A549 treated with Hydrocortisone at 1 μM for 4 hours (cell line): ENCODE data around the gene SLAMF1. TPM values are rescaled to one million over a fixed set of nuclear protein-coding genes. Genes with fewer than 3 reads are reported as not detected.

Source experiments
- total RNA-seq: library from RNA; stranded (reverse); fragments of 200-300 nt; extraction: Qiagen RNA extraction; gene quantifications from 5 replicates; pipeline ENCODE4 v1.2.3, GENCODE V29; 2022

SLAMF1 gene
- not detected in 5 replicates for total RNA-seq

GRCh38 chr1:160646711-160647328 lies at the start of gene SLAMF1:
SLAMF1 (minus strand) TSS chr1:160647044; CDS start chr1:160646945, 99 bp downstream.

GRCh38 chr1:160579216-160579701 lies 67.6 kb downstream of the SLAMF1 start, which contains the start of gene CD84:
CD84 (minus strand) TSS chr1:160579496; CDS start chr1:160579437, 59 bp downstream.

Other genes starting within 250 kb of the SLAMF1 start
- 0.55 to 1.0 TPM (median 0.76 TPM) in 5 replicates for gene VANGL2, start 246.5 kb downstream of the SLAMF1 start, total RNA-seq
- not detected in 5 replicates for gene SLAMF6, start 123.8 kb downstream of the SLAMF1 start, total RNA-seq
- not detected in 5 replicates for gene CD84, start 67.5 kb downstream of the SLAMF1 start, total RNA-seq
- gene CD48, start 64.8 kb upstream of the SLAMF1 start, total RNA-seq, result not detected in 5 replicates
- gene SLAMF7, start 92.2 kb upstream of the SLAMF1 start, total RNA-seq, result 0.99 to 2.1 TPM (median 1.8 TPM) in 5 replicates
- gene LY9, start 149.1 kb upstream of the SLAMF1 start, total RNA-seq, result 0.07 to 0.17 TPM (median 0.11 TPM) in 5 replicates
- not detected in 5 replicates for gene CD244, start 215.8 kb upstream of the SLAMF1 start, total RNA-seq
- gene ITLN1, start 238.1 kb upstream of the SLAMF1 start, total RNA-seq, result not detected in 5 replicates